LNCAP (cell line): ENCODE measurements around the gene SLC25A21.

Source experiments
- TF ChIP-seq, protein P1 (sequence below): fragments of 450-650 bp; IDR thresholded peaks from 2 replicates; pipeline ENCODE4 v1.5.1; 2017; ENCODE audit warnings: mild to moderate bottlenecking

The SLC25A21 gene

DNA sequence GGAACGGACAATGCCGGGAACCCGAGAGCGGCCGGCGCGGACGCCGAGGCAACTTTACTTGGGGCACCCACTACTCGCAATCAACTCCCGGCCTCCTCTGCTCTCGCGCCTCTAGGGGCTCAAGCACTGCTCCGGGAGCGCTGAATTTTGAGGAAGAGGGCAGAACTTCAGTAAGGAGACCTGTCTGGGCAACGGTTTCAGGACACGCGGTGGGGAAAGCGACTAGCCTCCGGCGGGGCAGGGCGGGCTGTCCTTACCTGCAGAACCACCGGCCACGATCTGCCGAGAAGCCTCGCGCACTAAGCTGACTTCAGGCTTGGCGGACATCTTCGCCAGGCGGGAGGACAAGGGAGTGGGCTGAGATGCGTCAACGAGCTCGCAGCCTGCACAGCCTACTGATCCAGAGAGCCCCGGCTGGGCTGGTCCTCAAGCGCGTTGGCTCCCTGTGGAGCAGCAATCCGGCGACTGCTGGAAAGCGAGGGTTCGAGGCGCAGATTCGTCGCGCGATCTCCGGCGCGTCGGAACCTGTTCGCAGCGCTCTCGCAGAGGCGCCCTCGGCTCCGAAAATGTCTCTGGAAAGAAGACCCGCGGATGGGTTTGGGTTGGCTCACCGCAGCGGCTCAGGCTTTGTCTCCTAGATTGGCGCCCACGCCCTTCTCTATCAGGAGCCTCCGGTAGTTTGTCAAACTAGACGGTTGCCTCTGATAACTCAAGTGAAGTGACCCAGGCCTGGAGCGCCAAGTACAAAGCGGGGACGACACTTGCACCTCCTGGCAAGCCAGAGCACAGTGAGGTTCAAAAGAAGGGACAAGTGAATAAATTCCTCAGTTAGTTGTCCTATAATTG lies at the start of gene SLC25A21:
TSS of gene SLC25A21 (minus strand) at position 583 of the 846 bp plus-strand sequence.
- TF ChIP-seq, protein P1, sequence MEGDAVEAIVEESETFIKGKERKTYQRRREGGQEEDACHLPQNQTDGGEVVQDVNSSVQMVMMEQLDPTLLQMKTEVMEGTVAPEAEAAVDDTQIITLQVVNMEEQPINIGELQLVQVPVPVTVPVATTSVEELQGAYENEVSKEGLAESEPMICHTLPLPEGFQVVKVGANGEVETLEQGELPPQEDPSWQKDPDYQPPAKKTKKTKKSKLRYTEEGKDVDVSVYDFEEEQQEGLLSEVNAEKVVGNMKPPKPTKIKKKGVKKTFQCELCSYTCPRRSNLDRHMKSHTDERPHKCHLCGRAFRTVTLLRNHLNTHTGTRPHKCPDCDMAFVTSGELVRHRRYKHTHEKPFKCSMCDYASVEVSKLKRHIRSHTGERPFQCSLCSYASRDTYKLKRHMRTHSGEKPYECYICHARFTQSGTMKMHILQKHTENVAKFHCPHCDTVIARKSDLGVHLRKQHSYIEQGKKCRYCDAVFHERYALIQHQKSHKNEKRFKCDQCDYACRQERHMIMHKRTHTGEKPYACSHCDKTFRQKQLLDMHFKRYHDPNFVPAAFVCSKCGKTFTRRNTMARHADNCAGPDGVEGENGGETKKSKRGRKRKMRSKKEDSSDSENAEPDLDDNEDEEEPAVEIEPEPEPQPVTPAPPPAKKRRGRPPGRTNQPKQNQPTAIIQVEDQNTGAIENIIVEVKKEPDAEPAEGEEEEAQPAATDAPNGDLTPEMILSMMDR = no peak; the same call in 1 of the 2 replicates

GRCh38 chr14:37221073-37221472 lies 48.7 kb upstream of the SLC25A21 start:
- TF ChIP-seq, protein P1 = no peak

GRCh38 chr14:37215345-37215744 lies 42.9 kb upstream of the SLC25A21 start:
- TF ChIP-seq, protein P1 = no peak

DNA sequence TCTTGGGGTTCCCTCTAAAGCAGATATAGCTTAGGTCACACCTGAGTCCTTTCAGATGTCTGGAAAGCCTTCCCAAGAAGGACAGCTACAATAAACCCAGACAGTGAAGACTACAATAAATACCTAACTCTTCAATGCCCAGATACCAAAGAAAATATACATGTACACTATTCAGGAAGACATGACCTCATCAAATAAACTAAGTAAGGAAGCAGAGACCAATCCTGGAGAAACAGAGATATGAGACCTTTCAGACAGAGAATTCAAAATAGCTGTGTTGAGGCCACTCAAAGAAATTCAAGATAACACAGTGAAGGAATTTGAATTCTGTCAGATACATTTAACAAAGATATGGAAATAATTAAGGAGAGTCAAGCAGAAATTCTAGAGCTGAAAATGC lies 40.6 kb upstream of the SLC25A21 start:
- TF ChIP-seq, protein P1 = no peak

DNA sequence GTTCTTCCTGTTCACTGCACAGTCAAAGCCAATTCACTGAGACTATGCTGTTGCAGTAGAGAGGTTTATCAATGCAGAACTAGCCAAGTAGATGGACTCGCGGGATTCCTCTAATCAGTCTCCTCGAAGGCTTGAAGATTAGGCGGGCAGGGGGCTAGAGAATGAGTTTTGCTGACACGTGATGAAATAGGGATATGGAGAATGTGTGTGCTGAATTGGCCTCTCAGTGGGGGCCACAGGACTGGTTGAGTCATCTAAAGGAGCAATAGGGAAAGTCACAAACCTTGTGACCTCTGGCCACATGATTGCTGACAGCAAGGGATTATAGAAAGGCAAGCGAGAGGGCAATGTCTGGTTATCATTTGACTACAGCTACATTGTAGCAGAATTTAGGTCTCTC lies 38.0 kb upstream of the SLC25A21 start:
- TF ChIP-seq, protein P1 = no peak

GRCh38 chr14:37203423-37203822 lies 31.0 kb upstream of the SLC25A21 start:
- TF ChIP-seq, protein P1 = no peak

DNA sequence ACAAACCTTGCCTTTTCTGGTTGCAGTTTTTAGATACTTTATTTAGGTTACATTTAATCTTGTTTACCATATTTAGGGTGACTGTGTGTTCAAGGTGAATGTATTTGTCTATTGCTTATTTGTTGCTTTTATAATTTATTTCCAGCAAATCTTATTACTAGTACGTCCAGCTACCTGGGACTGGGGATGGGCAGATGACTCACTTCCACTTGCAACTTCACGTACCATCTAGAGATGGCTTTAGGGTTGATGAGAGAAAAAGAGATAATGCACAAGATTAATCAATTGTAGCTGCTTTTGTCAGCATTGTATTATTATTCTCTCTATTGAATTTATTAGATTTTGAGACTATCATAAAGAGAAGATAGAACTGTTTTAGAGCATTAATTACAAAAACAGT lies 30.4 kb upstream of the SLC25A21 start:
- TF ChIP-seq, protein P1 = no peak
